Measurements from ENCODE around the gene CTU2. TPM values are rescaled to one million over a fixed set of nuclear protein-coding genes. Genes with fewer than 3 reads are reported as not detected.

Gene CTU2
- total RNA-seq, 4 donors from 2014 or later = 7.7 to 21.2 (median 13.6) TPM

DNA sequence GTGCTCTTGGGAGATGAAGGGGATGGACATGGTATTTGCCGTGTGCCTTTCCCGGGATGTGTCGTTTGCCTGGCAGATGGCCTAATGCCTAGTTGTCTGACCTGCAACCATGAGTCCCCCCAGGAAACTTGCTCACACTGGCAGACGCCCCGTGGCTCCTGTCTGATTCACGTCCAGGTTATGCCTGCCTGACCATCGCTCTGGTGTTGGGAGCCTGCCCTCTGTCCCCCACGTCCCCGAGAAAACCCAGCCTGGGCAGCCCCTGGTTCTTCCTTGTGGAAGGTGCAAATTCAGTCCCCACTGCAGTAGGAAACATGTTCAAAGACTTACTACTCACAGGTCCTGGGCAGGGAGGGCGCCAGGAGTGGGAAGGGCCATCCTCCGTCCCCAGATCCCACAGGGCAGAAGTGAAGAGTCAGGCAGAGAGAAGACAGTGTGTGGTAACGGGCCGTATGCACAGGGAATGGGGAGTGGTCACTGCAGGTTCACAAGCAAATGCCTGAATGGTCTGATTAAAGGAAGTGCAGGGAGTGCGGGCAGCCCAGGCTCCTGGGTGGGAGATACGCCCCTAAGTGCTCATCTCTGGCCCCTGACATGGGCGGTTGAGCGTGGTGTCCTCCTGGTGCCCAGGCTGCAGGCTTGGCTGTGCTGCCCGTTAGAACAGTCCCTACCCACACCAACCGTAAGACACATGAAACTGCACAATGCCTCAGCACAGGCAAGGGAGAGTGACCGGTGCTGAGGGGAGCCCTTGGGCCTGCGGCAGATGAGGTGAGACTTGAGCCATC, 15.8 kb upstream of the CTU2 start:
- 82 to 84% methylated on average over 12 to 19 of the region's 21 CpGs for WGBS, 2 donors
- no peaks in the 10 kb centered on the region for H3K27me3 ChIP-seq
- TF ChIP-seq, protein P1, sequence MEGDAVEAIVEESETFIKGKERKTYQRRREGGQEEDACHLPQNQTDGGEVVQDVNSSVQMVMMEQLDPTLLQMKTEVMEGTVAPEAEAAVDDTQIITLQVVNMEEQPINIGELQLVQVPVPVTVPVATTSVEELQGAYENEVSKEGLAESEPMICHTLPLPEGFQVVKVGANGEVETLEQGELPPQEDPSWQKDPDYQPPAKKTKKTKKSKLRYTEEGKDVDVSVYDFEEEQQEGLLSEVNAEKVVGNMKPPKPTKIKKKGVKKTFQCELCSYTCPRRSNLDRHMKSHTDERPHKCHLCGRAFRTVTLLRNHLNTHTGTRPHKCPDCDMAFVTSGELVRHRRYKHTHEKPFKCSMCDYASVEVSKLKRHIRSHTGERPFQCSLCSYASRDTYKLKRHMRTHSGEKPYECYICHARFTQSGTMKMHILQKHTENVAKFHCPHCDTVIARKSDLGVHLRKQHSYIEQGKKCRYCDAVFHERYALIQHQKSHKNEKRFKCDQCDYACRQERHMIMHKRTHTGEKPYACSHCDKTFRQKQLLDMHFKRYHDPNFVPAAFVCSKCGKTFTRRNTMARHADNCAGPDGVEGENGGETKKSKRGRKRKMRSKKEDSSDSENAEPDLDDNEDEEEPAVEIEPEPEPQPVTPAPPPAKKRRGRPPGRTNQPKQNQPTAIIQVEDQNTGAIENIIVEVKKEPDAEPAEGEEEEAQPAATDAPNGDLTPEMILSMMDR (IDR thresholded peaks at IDR 0.05) = no peak
- TF ChIP-seq POLR2A (IDR thresholded peaks at IDR 0.05) = no peak
- no peaks in the 10 kb centered on the region for H3K9me3 ChIP-seq
- no peak overlapping the region for H3K4me3 ChIP-seq (replicated peaks in 1 of 3)
- no peak overlapping the region for H3K27ac ChIP-seq
- no peak for DNase-seq
- H3K4me1 ChIP-seq = peaks cover 0 to 25% of the 10 kb centered on the region in 2 donors
- intact Hi-C loops (cut with DNase I) = no loop called here
- H3K36me3 ChIP-seq = no peaks in the 10 kb centered on the region

DNA sequence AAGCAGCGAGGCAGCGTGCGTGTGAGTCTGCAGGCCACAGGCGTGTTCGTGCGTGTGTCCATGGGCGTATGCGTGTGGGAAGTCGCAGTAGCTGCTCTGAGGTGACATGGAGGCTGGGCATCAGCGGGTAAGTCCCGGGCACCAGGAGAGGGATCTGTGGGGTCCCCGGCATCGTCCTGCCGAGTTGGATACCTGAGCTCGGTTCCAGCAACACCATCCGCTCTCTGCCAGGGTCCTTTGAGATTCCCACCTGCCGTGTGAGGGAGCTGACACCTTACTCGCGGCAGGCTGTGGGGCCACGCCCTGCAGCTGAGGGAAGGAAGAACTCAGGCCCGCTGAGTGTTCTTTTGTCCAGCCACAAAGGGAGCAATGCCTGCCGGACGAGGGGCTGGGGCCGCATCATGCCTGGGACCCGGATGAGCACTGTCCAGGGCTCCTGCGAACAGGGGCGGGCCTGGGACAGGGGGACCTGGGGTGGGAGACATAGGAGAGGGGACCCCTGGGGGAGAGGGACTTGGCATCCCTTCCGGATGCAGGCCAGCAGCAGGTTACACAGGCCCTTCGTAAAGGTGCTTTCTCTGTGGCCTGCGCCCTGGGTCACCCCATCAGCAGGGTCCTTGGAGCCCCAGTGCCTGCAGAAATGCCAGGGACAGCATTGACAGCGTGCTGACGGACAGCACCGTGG, 15.0 kb upstream of the CTU2 start:
- no peak for DNase-seq
- Histone ChIP-seq H3K27ac (no peak overlapping the region), H3K9me3 (no peaks in the 10 kb centered on the region), H3K4me3 (replicated peaks in 1 of 3) (no peak overlapping the region), H3K27me3 (no peaks in the 10 kb centered on the region), H3K36me3 (no peaks in the 10 kb centered on the region), H3K4me1 (peaks cover 0 to 18% of the 10 kb centered on the region in 2 donors)
- intact Hi-C loops (cut with DNase I) = no loop called here
- WGBS, 2 donors = 81 to 87% methylated on average over 9 to 30 of the region's 33 CpGs
- TF ChIP-seq POLR2A (IDR thresholded peaks at IDR 0.05) = no peak
- TF ChIP-seq, protein P1 (IDR thresholded peaks at IDR 0.05) = no peak

- intact Hi-C loops (cut with DNase I) = no loop called here
- Histone ChIP-seq H3K27me3 (no peaks in the 10 kb centered on the region), H3K9me3 (no peaks in the 10 kb centered on the region), H3K27ac (no peak overlapping the region), H3K4me3 (replicated peaks in 1 of 3) (no peak overlapping the region), H3K36me3 (peaks cover 1 to 5% of the 10 kb centered on the region in 2 donors), H3K4me1 (peaks cover 0 to 12% of the 10 kb centered on the region in 2 donors)
- no peak for DNase-seq
- WGBS, 2 donors = 87 to 100% methylated on average over 2 to 15 of the region's 26 CpGs
- TF ChIP-seq, protein P1 (IDR thresholded peaks at IDR 0.05) = no peak
- TF ChIP-seq POLR2A (IDR thresholded peaks at IDR 0.05) = no peak
Observed at GRCh38 chr16:88691924-88692560, 14.3 kb upstream of the CTU2 start.

- no peak for DNase-seq
- no peaks in the 10 kb centered on the region for H3K27me3 ChIP-seq
- H3K9me3 ChIP-seq = no peaks in the 10 kb centered on the region
- H3K27ac ChIP-seq = no peak overlapping the region
- H3K36me3 ChIP-seq = peaks cover 8 to 9% of the 10 kb centered on the region in 2 donors
- intact Hi-C loops (cut with DNase I) = no loop called here
- 75 to 81% methylated on average over 10 of the region's 10 CpGs for WGBS, 2 donors
- no peak for TF ChIP-seq POLR2A (IDR thresholded peaks at IDR 0.05)
- TF ChIP-seq, protein P1 (IDR thresholded peaks at IDR 0.05) = no peak
- no peak overlapping the region for H3K4me3 ChIP-seq (replicated peaks in 1 of 3)
- peaks cover 0 to 6% of the 10 kb centered on the region in 2 donors for H3K4me1 ChIP-seq
Observed at GRCh38 chr16:88692861-88693260, 13.4 kb upstream of the CTU2 start.

All from thyroid gland (tissue), 4 donors.